HepG2 (cell line): ENCODE data around the gene SRSF3. TPM values are rescaled to one million over a fixed set of nuclear protein-coding genes. Genes with fewer than 3 reads are reported as not detected.

Experiments used
- CEBPG ChIP-seq: IDR thresholded peaks from 2 replicates; pipeline ENCODE4 v1.6.1; 2016
- GATAD2A ChIP-seq: IDR thresholded peaks from 2 replicates; pipeline ENCODE4 v1.6.1; 2016
- HMG20B ChIP-seq: conservative IDR thresholded peaks from 2 replicates; pipeline ENCODE4 v1.6.1; 2016; ENCODE audit warnings: missing genetic modification reagents, missing compliant biosample characterization
- NFE2L2 ChIP-seq: fragments of 150-350 bp; IDR thresholded peaks from 2 replicates; pipeline ENCODE4 v1.6.1; 2014; ENCODE audit warnings: low read length
- NFIC ChIP-seq: IDR thresholded peaks from 2 replicates; pipeline ENCODE4 v1.6.1; 2012; ENCODE audit warnings: mild to moderate bottlenecking, low read length, inconsistent platforms
- NR2F6 ChIP-seq, 2 experiments: IDR thresholded peaks; 2 replicates each; pipeline ENCODE4 v1.6.1; 2016; ENCODE audit warnings: antibody characterized with exemption in 1 of 2, mild to moderate bottlenecking in 1 of 2
- PLRG1 ChIP-seq: fragments of 450-650 bp; conservative IDR thresholded peaks from 2 replicates; pipeline ENCODE4 v1.6.1; 2016
- SMAD1 ChIP-seq: sonication (generic); formaldehyde crosslinking; IDR thresholded peaks from 2 replicates; pipeline ENCODE4 v1.4.0; 2020; ENCODE audit warnings: missing genetic modification reagents, low read depth, mild to moderate bottlenecking, borderline replicate concordance
- SOX6 ChIP-seq, 2 experiments: fragments of 450-650 bp in 1 of 2; sonication (generic) in 1 of 2; formaldehyde crosslinking in 1 of 2; IDR thresholded peaks; 2 replicates each; pipeline versions ENCODE4 v1.4.0 to v1.6.1; 2017 to 2020; ENCODE audit warnings: antibody characterized with exemption in 1 of 2, mild to moderate bottlenecking in 1 of 2, missing genetic modification reagents in 1 of 2
- ZFP90 ChIP-seq: sonication (generic); formaldehyde crosslinking; IDR thresholded peaks from 2 replicates; pipeline ENCODE4 v1.8.0; 2022; ENCODE audit warnings: missing genetic modification reagents, mild to moderate bottlenecking, inconsistent platforms, borderline replicate concordance
- ZNF556 ChIP-seq: sonication (generic); formaldehyde crosslinking; IDR thresholded peaks from 2 replicates; pipeline ENCODE4 v1.4.0; 2020; ENCODE audit warnings: mild to moderate bottlenecking, missing genetic modification reagents, borderline replicate concordance
- ZNF644 ChIP-seq: IDR thresholded peaks from 2 replicates; pipeline ENCODE4 v1.6.1; 2016; ENCODE audit warnings: low read depth
- ZNF75D ChIP-seq: sonication (generic); formaldehyde crosslinking; IDR thresholded peaks from 2 replicates; pipeline ENCODE4 v1.8.1; 2023; ENCODE audit warnings: missing genetic modification reagents, mild to moderate bottlenecking, borderline replicate concordance
- polyA plus RNA-seq, 8 experiments: library from polyadenylated mRNA; depleted of rRNA in 3 of 8; stranded (reverse) in 7 of 8; unstranded in 1 of 8; fragments of >200 nt; fragmentation: Illumina TruSeq in 4 of 8; extraction: Trizol in 4 of 8; gene quantifications; 2 replicates each; pipeline versions ENCODE4 v1.2.1 to v1.2.3, GENCODE V29; 2011 to 2016; ENCODE audit warnings: low read depth in 4 of 8, missing spikeins in 1 of 8, mixed read lengths in 1 of 8; ENCODE audit not compliant: insufficient read depth in 1 of 8
- total RNA-seq, 5 experiments: library from RNA; depleted of rRNA; stranded (reverse); fragments of >200 nt; fragmentation: Illumina TruSeq; extraction: Trizol; gene quantifications; 2 replicates each; pipeline ENCODE4 v1.2.3, GENCODE V29; 2016; ENCODE audit warnings: low read depth in 1 of 5
- TF ChIP-seq, protein P1 (sequence below): sonication (generic); formaldehyde crosslinking; IDR thresholded peaks from 2 replicates; pipeline ENCODE4 v1.8.1; 2023; ENCODE audit warnings: mild to moderate bottlenecking, moderate library complexity, missing genetic modification reagents
- TF ChIP-seq, protein P2 (sequence below): sonication (generic); formaldehyde crosslinking; IDR thresholded peaks from 2 replicates; pipeline ENCODE4 v1.4.0; 2020; ENCODE audit warnings: missing genetic modification reagents
- TF ChIP-seq, protein P3 (sequence below): sonication (generic); formaldehyde crosslinking; IDR thresholded peaks from 2 replicates; pipeline ENCODE4; 2020; ENCODE audit warnings: missing genetic modification reagents, mild to moderate bottlenecking, borderline replicate concordance
- TF ChIP-seq, protein P4 (sequence below): sonication (generic); formaldehyde crosslinking; IDR thresholded peaks from 2 replicates; pipeline ENCODE4 v1.4.0; 2020; ENCODE audit warnings: missing genetic modification reagents
- TF ChIP-seq, protein P5 (sequence below): sonication (generic); formaldehyde crosslinking; IDR thresholded peaks from 2 replicates; pipeline ENCODE4 v1.4.0; 2020; ENCODE audit warnings: missing genetic modification reagents

Gene SRSF3
- total and polyA plus RNA-seq, 2 of the 13 experiments (the other 11 are each of a cell fraction or from before 2014, with no cell fraction given) = 206 to 684 TPM

DNA sequence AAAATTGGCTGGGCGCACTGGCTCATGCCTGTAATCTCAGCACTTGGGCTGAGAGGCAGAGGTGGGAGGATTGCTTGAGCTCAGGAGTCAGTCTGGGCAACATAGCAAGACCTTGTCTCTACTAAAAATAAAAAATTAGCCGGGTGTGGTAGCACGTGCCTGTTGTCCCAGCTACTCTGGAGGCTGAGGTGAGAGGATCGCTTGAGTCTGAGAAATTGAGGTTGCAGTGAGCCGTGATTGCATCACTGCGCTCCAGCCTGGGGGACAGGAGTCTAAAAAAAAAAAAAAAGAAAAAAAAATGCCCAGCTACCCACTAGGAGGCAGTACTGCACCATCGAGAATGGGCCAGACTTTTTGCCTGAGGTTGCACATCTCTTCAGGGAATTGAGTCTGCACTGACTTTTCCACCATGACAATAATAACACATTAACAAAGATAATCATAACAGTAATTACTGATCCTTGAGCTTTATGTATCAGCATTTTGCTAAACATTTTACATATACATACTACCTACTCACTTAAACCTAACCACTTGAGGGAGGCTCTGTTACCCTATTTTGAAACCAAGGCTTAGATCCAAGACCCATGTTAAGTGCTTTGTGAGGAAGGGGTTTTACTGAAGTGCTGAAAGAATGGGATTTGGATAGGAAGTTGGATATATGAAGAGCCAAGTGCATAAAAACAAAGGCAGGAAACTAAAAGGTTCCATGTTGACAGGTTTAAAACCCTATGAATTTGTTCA is 21.0 kb downstream of the SRSF3 start (continued):
- 0 out of 2 replicates have a peak, but pooled peaks have one; percentile 30 for TF ChIP-seq NFIC
- TF ChIP-seq, protein P1, sequence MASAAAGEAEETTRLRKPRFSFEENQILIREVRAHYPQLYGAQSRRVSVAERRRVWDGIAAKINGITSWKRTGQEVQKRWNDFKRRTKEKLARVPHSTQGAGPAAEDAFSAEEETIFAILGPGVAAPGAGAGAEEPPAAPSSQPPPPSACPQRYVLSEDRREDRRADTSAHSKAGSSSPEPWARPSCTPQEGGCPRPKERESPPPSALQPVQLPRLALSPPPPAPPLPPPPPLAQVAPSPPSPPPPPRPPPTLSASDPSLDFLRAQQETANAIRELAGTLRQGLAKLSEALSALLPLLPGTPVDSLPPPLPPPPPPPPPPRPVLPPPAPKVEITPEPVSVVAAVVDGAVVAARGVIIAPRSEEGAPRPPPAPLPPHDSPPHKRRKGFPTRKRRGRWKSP (CRISPR knock-in tag) = no peak
- no peak for TF ChIP-seq SMAD1 (CRISPR knock-in tag)
- TF ChIP-seq, protein P2, sequence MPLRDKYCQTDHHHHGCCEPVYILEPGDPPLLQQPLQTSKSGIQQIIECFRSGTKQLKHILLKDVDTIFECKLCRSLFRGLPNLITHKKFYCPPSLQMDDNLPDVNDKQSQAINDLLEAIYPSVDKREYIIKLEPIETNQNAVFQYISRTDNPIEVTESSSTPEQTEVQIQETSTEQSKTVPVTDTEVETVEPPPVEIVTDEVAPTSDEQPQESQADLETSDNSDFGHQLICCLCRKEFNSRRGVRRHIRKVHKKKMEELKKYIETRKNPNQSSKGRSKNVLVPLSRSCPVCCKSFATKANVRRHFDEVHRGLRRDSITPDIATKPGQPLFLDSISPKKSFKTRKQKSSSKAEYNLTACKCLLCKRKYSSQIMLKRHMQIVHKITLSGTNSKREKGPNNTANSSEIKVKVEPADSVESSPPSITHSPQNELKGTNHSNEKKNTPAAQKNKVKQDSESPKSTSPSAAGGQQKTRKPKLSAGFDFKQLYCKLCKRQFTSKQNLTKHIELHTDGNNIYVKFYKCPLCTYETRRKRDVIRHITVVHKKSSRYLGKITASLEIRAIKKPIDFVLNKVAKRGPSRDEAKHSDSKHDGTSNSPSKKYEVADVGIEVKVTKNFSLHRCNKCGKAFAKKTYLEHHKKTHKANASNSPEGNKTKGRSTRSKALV (CRISPR knock-in tag) = no peak
- no peak for TF ChIP-seq ZNF556 (CRISPR knock-in tag)
- no peak for TF ChIP-seq ZNF75D
- peak; percentile 90 for TF ChIP-seq CEBPG (CRISPR knock-in tag)
- TF ChIP-seq ZFP90 = no peak
- TF ChIP-seq PLRG1 = no peak
- TF ChIP-seq GATAD2A = 0 out of 2 replicates have a peak, but pooled peaks have one; percentile 17
- TF ChIP-seq HMG20B (CRISPR knock-in tag) = no peak
- TF ChIP-seq, protein P3, sequence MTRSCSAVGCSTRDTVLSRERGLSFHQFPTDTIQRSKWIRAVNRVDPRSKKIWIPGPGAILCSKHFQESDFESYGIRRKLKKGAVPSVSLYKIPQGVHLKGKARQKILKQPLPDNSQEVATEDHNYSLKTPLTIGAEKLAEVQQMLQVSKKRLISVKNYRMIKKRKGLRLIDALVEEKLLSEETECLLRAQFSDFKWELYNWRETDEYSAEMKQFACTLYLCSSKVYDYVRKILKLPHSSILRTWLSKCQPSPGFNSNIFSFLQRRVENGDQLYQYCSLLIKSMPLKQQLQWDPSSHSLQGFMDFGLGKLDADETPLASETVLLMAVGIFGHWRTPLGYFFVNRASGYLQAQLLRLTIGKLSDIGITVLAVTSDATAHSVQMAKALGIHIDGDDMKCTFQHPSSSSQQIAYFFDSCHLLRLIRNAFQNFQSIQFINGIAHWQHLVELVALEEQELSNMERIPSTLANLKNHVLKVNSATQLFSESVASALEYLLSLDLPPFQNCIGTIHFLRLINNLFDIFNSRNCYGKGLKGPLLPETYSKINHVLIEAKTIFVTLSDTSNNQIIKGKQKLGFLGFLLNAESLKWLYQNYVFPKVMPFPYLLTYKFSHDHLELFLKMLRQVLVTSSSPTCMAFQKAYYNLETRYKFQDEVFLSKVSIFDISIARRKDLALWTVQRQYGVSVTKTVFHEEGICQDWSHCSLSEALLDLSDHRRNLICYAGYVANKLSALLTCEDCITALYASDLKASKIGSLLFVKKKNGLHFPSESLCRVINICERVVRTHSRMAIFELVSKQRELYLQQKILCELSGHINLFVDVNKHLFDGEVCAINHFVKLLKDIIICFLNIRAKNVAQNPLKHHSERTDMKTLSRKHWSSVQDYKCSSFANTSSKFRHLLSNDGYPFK (CRISPR knock-in tag) = no peak
- TF ChIP-seq, protein P4, sequence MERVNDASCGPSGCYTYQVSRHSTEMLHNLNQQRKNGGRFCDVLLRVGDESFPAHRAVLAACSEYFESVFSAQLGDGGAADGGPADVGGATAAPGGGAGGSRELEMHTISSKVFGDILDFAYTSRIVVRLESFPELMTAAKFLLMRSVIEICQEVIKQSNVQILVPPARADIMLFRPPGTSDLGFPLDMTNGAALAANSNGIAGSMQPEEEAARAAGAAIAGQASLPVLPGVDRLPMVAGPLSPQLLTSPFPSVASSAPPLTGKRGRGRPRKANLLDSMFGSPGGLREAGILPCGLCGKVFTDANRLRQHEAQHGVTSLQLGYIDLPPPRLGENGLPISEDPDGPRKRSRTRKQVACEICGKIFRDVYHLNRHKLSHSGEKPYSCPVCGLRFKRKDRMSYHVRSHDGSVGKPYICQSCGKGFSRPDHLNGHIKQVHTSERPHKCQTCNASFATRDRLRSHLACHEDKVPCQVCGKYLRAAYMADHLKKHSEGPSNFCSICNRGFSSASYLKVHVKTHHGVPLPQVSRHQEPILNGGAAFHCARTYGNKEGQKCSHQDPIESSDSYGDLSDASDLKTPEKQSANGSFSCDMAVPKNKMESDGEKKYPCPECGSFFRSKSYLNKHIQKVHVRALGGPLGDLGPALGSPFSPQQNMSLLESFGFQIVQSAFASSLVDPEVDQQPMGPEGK (CRISPR knock-in tag) = peak; percentile 25; the same call in 1 of the 2 replicates
- TF ChIP-seq ZNF644 = no peak
- TF ChIP-seq NFE2L2 = no peak
- no peak for TF ChIP-seq SOX6 (IDR thresholded peaks at IDR 0.05)
- TF ChIP-seq SOX6 (CRISPR knock-in tag; IDR thresholded peaks at IDR 0.05) = 0 out of 2 replicates have a peak, but pooled peaks have one; percentile 8
- TF ChIP-seq, protein P5, sequence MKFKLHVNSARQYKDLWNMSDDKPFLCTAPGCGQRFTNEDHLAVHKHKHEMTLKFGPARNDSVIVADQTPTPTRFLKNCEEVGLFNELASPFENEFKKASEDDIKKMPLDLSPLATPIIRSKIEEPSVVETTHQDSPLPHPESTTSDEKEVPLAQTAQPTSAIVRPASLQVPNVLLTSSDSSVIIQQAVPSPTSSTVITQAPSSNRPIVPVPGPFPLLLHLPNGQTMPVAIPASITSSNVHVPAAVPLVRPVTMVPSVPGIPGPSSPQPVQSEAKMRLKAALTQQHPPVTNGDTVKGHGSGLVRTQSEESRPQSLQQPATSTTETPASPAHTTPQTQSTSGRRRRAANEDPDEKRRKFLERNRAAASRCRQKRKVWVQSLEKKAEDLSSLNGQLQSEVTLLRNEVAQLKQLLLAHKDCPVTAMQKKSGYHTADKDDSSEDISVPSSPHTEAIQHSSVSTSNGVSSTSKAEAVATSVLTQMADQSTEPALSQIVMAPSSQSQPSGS (CRISPR knock-in tag) = peak; percentile 70; the same call in 1 of the 2 replicates
- TF ChIP-seq NR2F6 (IDR thresholded peaks at IDR 0.05) = no peak
- no peak for TF ChIP-seq NR2F6 (CRISPR knock-in tag; IDR thresholded peaks at IDR 0.05)
